ENCODE data around the gene MAFG. TPM values are rescaled to one million over a fixed set of nuclear protein-coding genes. Genes with fewer than 3 reads are reported as not detected.

Gene MAFG
- total RNA-seq, 2 donors from 2014 or later: 8.3 to 14.5 TPM

GRCh38 chr17:81931557-81932332 lies 4.2 kb upstream of the MAFG start:
- Histone ChIP-seq H3K4me3 (no peak overlapping the region), H3K36me3 (replicated peaks in 1 of 2; ENCODE audit: insufficient read depth in 1 of 2, low read depth in 2 of 2) (no peaks in the 10 kb centered on the region), H3K9me3 (no peaks in the 10 kb centered on the region), H3K4me1 (peaks cover 33% of the 10 kb centered on the region), H3K27me3 (no peaks in the 10 kb centered on the region), H3K27ac (no peak overlapping the region)
- DNase-seq: peak in 1 of 4 donors; percentile 13
- intact Hi-C loops (cut with DNase I): no loop called here
- no peak for ATAC-seq
- 32 to 56% methylated on average over 7 to 15 of the region's 15 CpGs for WGBS, 2 donors
- TF ChIP-seq POLR2A (IDR thresholded peaks at IDR 0.05) (no peak), CTCF (IDR thresholded peaks at IDR 0.05) (no peak)

- Histone ChIP-seq H3K27ac (no peak overlapping the region), H3K4me1 (peaks cover 29% of the 10 kb centered on the region), H3K36me3 (replicated peaks in 1 of 2; ENCODE audit: insufficient read depth in 1 of 2, low read depth in 2 of 2) (no peaks in the 10 kb centered on the region), H3K27me3 (no peaks in the 10 kb centered on the region), H3K9me3 (no peaks in the 10 kb centered on the region), H3K4me3 (no peak overlapping the region)
- ATAC-seq (no peak), DNase-seq (peak in 1 of 4 donors; percentile 21)
- intact Hi-C loops (cut with DNase I): no loop called here
- TF ChIP-seq CTCF (IDR thresholded peaks at IDR 0.05) (no peak), POLR2A (IDR thresholded peaks at IDR 0.05) (no peak)
- 62 to 80% methylated on average over 12 to 13 of the region's 13 CpGs for WGBS, 2 donors
Observed at GRCh38 chr17:81931189-81931556, 3.6 kb upstream of the MAFG start.

- Histone ChIP-seq H3K27me3 (no peaks in the 10 kb centered on the region), H3K27ac (no peak overlapping the region), H3K36me3 (replicated peaks in 1 of 2; ENCODE audit: insufficient read depth in 1 of 2, low read depth in 2 of 2) (no peaks in the 10 kb centered on the region), H3K9me3 (no peaks in the 10 kb centered on the region), H3K4me3 (no peak overlapping the region), H3K4me1 (peaks cover 29% of the 10 kb centered on the region)
- TF ChIP-seq CTCF (IDR thresholded peaks at IDR 0.05) (no peak), POLR2A (IDR thresholded peaks at IDR 0.05) (no peak)
- DNase-seq (peak in 2 of 4 donors; percentile 40 to 46), ATAC-seq (no peak)
- intact Hi-C loops (cut with DNase I): no loop called here
- 70 to 81% methylated on average over 16 to 20 of the region's 20 CpGs for WGBS, 2 donors
Observed at GRCh38 chr17:81930142-81931125, 2.9 kb upstream of the MAFG start.

- intact Hi-C loops (cut with DNase I): no loop called here
- Histone ChIP-seq H3K27me3 (no peaks in the 10 kb centered on the region), H3K4me3 (no peak overlapping the region), H3K9me3 (no peaks in the 10 kb centered on the region), H3K36me3 (replicated peaks in 1 of 2; ENCODE audit: insufficient read depth in 1 of 2, low read depth in 2 of 2) (no peaks in the 10 kb centered on the region), H3K27ac (no peak overlapping the region), H3K4me1 (peaks cover 32% of the 10 kb centered on the region)
- DNase-seq (no peak), ATAC-seq (no peak)
- no peak for TF ChIP-seq CTCF (IDR thresholded peaks at IDR 0.05)
- TF ChIP-seq POLR2A (IDR thresholded peaks at IDR 0.05): no peak
- 88 to 92% methylated on average over 26 to 28 of the region's 31 CpGs for WGBS, 2 donors
Observed at GRCh38 chr17:81929253-81930141, 2.0 kb upstream of the MAFG start.

Measured in body of pancreas (tissue), 4 donors.